Measurements from ENCODE around the gene MAST4.

GRCh38 chr5:67111779-67112178, 515.6 kb downstream of the MAST4 start:
- TF ChIP-seq CTCF (IDR thresholded peaks at IDR 0.05) (no peak), POLR2A (IDR thresholded peaks at IDR 0.05) (no peak), POLR2AphosphoS5 (IDR thresholded peaks at IDR 0.05) (no peak)

Data from gastroesophageal sphincter (tissue), 3 donors.